ENCODE data around the gene TTC7B.

GRCh38 chr14:90609376-90609775, 206.9 kb downstream of the TTC7B start:
- TF ChIP-seq POLR2AphosphoS5 (IDR thresholded peaks at IDR 0.05; ENCODE audit: low read depth, low read length) (no peak), ZNF644 (CRISPR knock-in tag; IDR thresholded peaks at IDR 0.05; ENCODE audit: low read depth) (no peak), MAX (IDR thresholded peaks at IDR 0.05) (no peak), ZNF18 (CRISPR knock-in tag; IDR thresholded peaks at IDR 0.05; ENCODE audit: insufficient replicate concordance) (no peak), NR1H2 (CRISPR knock-in tag; IDR thresholded peaks at IDR 0.05; ENCODE audit: borderline replicate concordance, low read depth) (no peak), CTCF (CRISPR knock-in tag; IDR thresholded peaks at IDR 0.05) (no peak), ZNF30 (CRISPR knock-in tag; IDR thresholded peaks at IDR 0.05) (no peak)
